IMR-90 (cell line): ENCODE results near the gene CCK. TPM values are rescaled to one million over a fixed set of nuclear protein-coding genes. Genes with fewer than 3 reads are reported as not detected.

Source experiments
- ATAC-seq: fragments of 200-7000 bp; cut with Tn5 transposase; 2 replicates; pipeline ENCODE4 v1.9.1; 2020; ENCODE audit warnings: low read depth, mild to moderate bottlenecking, moderate library complexity
- BruUV-seq: library from RNA; stranded (reverse); fragments of 400-500 nt; replicated peaks from 2 replicates; lab custom pipeline; 2021; lab: Mats Ljungman, UMichigan
- CTCF ChIA-PET: fragments of 300-600 bp; formaldehyde crosslinking; extraction: SDS; loops from one replicate; lab custom pipeline; 2021; ENCODE audit warnings: antibody characterized with exemption; lab: Yijun Ruan, JAX
- POLR2A ChIA-PET: fragments of 300-600 bp; sonication (Branson Sonifier 250); formaldehyde crosslinking; loops from one replicate; lab custom pipeline; 2022; ENCODE audit warnings: antibody characterized with exemption; ENCODE audit not compliant: unreplicated experiment; lab: Charles Lee
- DNase-seq: peaks from one replicate; pipeline ENCODE4 v3.0.0; 2013
- H2AFZ ChIP-seq: replicated peaks from 2 replicates; pipeline ENCODE3; 2013; ENCODE audit warnings: low read length, mild to moderate bottlenecking; ENCODE audit not compliant: poor library complexity
- H2AK5ac ChIP-seq: 2 replicates; pipeline ENCODE4 v1.6.1; 2013; ENCODE audit warnings: low read depth, low read length, inconsistent platforms
- H2AK9ac ChIP-seq: replicated peaks from 2 replicates; pipeline ENCODE3; 2013; ENCODE audit warnings: mild to moderate bottlenecking, low read depth, low read length, moderate library complexity; ENCODE audit not compliant: poor library complexity
- H2BK120ac ChIP-seq: 2 replicates; pipeline ENCODE4 v1.6.1; 2013; ENCODE audit warnings: low read depth, low read length, inconsistent platforms
- H2BK15ac ChIP-seq: 3 replicates; pipeline ENCODE4 v1.6.1; 2013; ENCODE audit warnings: low read depth, low read length, inconsistent platforms
- H2BK20ac ChIP-seq: 2 replicates; pipeline ENCODE4 v1.6.1; 2013; ENCODE audit warnings: low read depth, mild to moderate bottlenecking, inconsistent platforms, low read length, moderate library complexity
- H2BK5ac ChIP-seq: 2 replicates; pipeline ENCODE4 v1.6.1; 2013; ENCODE audit warnings: mild to moderate bottlenecking, low read depth, low read length, inconsistent platforms; ENCODE audit not compliant: poor library complexity, severe bottlenecking
- H3K14ac ChIP-seq: replicated peaks from 2 replicates; pipeline ENCODE4 v1.6.1; 2013; ENCODE audit warnings: low read depth, low read length, inconsistent platforms
- H3K18ac ChIP-seq: 2 replicates; pipeline ENCODE4 v1.6.1; 2013; ENCODE audit warnings: low read depth, low read length, control low read depth
- H3K23ac ChIP-seq: 2 replicates; pipeline ENCODE4 v1.6.1; 2013; ENCODE audit warnings: low read depth, low read length, inconsistent platforms
- H3K27ac ChIP-seq: 2 replicates; pipeline ENCODE4 v1.5.1; 2013; ENCODE audit warnings: mild to moderate bottlenecking, control low read depth, low read length; ENCODE audit not compliant: insufficient read depth
- H3K27me3 ChIP-seq: 2 replicates; pipeline ENCODE4 v1.6.1; 2013; ENCODE audit warnings: low read length; ENCODE audit not compliant: control insufficient read depth, insufficient read depth
- H3K36me3 ChIP-seq: 2 replicates; pipeline ENCODE4 v1.6.1; 2013; ENCODE audit warnings: low read length, mixed read lengths; ENCODE audit not compliant: control insufficient read depth, insufficient read depth
- H3K4ac ChIP-seq: 2 replicates; pipeline ENCODE4 v1.6.1; 2013; ENCODE audit warnings: low read depth, low read length, inconsistent platforms
- H3K4me1 ChIP-seq: 2 replicates; pipeline ENCODE4 v1.6.1; 2013; ENCODE audit warnings: low read length, mixed read lengths; ENCODE audit not compliant: control insufficient read depth, insufficient read depth
- H3K4me2 ChIP-seq: 2 replicates; pipeline ENCODE4 v1.6.1; 2013; ENCODE audit warnings: low read depth, mild to moderate bottlenecking, control low read depth, low read length, moderate library complexity
- H3K4me3 ChIP-seq: 2 replicates; pipeline ENCODE4 v1.5.1; 2013; ENCODE audit warnings: low read depth, mild to moderate bottlenecking, control low read depth, low read length, moderate library complexity; ENCODE audit not compliant: insufficient read depth
- H3K56ac ChIP-seq: 2 replicates; pipeline ENCODE4 v1.6.1; 2013; ENCODE audit warnings: low read length, inconsistent platforms; ENCODE audit not compliant: insufficient read depth; ENCODE audit errors: extremely low read depth
- H3K79me1 ChIP-seq, 2 experiments: 2 replicates each; pipeline ENCODE4 v1.6.1; 2013; ENCODE audit warnings: low read length in 2 of 2, inconsistent platforms in 1 of 2, low read depth in 1 of 2
- H3K9ac ChIP-seq: 2 replicates; pipeline ENCODE4 v1.6.1; 2013; ENCODE audit warnings: low read depth, low read length, control low read depth
- H3K9me1 ChIP-seq: 2 replicates; pipeline ENCODE4 v1.6.1; 2013; ENCODE audit warnings: low read length, inconsistent platforms; ENCODE audit not compliant: insufficient read depth
- H3K9me3 ChIP-seq: 2 replicates; pipeline ENCODE4 v1.6.1; 2013; ENCODE audit warnings: low read length; ENCODE audit not compliant: control insufficient read depth, insufficient read depth
- H4K20me1 ChIP-seq: 2 replicates; pipeline ENCODE4 v1.6.1; 2013; ENCODE audit warnings: low read length, inconsistent platforms; ENCODE audit not compliant: insufficient read depth
- H4K5ac ChIP-seq: 2 replicates; pipeline ENCODE4 v1.6.1; 2013; ENCODE audit warnings: mild to moderate bottlenecking, low read depth, low read length, control low read depth
- H4K8ac ChIP-seq, 2 experiments: 2 replicates each; pipeline ENCODE4 v1.6.1; 2013; ENCODE audit warnings: low read depth in 2 of 2, low read length in 2 of 2, control low read depth in 1 of 2, inconsistent platforms in 1 of 2
- H4K91ac ChIP-seq: 2 replicates; pipeline ENCODE4 v1.6.1; 2013; ENCODE audit warnings: low read depth, low read length, inconsistent platforms; ENCODE audit not compliant: insufficient read depth
- WGBS, 2 experiments: methylation state at CpG; one replicate each; pipeline versions ENCODE4 v1.1.5 to v1.1.7; 2013; ENCODE audit warnings: missing lambda C conversion rate in 2 of 2; ENCODE audit not compliant: insufficient read length in 1 of 2; ENCODE audit errors: extremely low coverage in 2 of 2; 5-methylcytosine and 5-hydroxymethylcytosine counted together
- dilution Hi-C: fragments of 300-500 bp; cut with HindIII; formaldehyde crosslinking; loops from one replicate; pipeline ENCODE4 v1.14.3; 2018; ENCODE audit warnings: low sequenced_read_pairs; ENCODE audit not compliant: unreplicated experiment
- in situ Hi-C: fragments of 300-500 bp; cut with MboI; formaldehyde crosslinking; loops from 3 replicates; pipeline ENCODE4 v1.14.3; 2019; ENCODE audit warnings: low sequenced_read_pairs, inconsistent platforms, mixed read lengths
- intact Hi-C: fragments of 100-400 bp; cut with micrococcal nuclease; formaldehyde crosslinking; loops from 2 replicates; pipeline ENCODE4 v1.10.0; 2022
- polyA plus RNA-seq, 3 experiments: library from polyadenylated mRNA; depleted of rRNA; stranded (reverse); fragments of >200 nt; gene quantifications; 2 replicates each; pipeline ENCODE4 v1.2.3, GENCODE V29; 2012; ENCODE audit warnings: low replicate concordance in 1 of 3
- total RNA-seq: library from RNA; depleted of rRNA; stranded (reverse); fragments of >200 nt; gene quantifications from 2 replicates; pipeline ENCODE4 v1.2.3, GENCODE V29; 2012
- TF ChIP-seq, protein P1 (sequence below): conservative IDR thresholded peaks from 2 replicates; pipeline ENCODE4 v1.5.1; 2012; ENCODE audit warnings: mild to moderate bottlenecking, low read depth, low read length, improper control_type of control experiment

CCK gene
- total and polyA plus RNA-seq, 2 of the 4 experiments (the other 2 are of a cell fraction): 0.43 TPM; not detected in 1

DNA sequence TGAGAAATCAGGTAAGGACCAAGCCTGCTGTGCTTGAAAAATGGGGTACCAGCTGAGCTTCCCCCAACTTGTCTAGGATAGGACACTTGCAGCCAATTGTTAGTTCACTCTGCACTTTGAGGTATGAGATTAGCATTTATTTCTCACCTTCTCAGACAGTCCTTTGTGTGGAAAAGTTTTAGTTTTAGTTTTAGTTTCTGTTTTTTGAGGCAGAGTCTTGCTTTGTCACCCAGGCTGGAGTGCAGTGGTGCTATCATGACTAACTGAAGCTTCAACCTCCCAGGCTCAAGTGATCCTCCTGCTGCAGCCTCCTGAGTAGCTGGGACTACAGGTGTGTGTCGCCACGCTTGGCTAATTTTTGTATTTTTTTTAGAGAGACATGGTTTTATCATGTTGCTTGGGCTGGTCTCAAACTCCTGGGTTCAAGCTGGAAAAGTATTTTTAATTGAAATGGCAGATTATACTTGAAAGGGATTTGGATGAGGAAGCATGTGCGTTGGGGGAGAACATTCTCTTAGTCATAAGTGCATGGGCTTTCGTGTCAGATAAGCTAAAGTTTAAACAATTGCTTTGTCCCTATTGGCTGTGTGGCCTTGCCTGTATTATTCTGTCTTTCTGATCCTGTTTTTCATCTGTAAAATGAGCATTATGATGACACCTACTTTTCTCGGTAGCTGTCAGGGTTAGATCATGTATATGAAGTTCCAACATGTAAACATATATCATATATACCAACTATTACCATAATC lies 25.2 kb upstream of the CCK start:
- Histone ChIP-seq H3K9me3 (no peaks in the 10 kb centered on the region), H3K4me1 (no peaks in the 10 kb centered on the region), H3K4me2 (no peak overlapping the region), H2AK9ac (no peak overlapping the region), H2AK5ac (no peak overlapping the region), H3K4me3 (no peak overlapping the region), H3K27ac (no peak overlapping the region), H3K18ac (no peak overlapping the region), H4K5ac (no peak overlapping the region), H2AFZ (no peak overlapping the region), H3K9me1 (no peaks in the 10 kb centered on the region), H3K23ac (no peak overlapping the region), H2BK20ac (no peak overlapping the region), H3K79me1 (no peaks in the 10 kb centered on the region), H2BK120ac (no peak overlapping the region), H3K14ac (no peak overlapping the region), H4K91ac (no peak overlapping the region), H2BK5ac (no peak overlapping the region), H3K9ac (no peak overlapping the region), H3K56ac (no peak overlapping the region), H4K8ac (no peak overlapping the region), H3K36me3 (no peaks in the 10 kb centered on the region), H3K4ac (no peak overlapping the region), H4K20me1 (no peaks in the 10 kb centered on the region), H2BK15ac (no peak overlapping the region), H3K27me3 (no peaks in the 10 kb centered on the region)
- 40% methylated on average over 1 of the region's 5 CpGs; no CpG with 5 or more reads in 1 of the 2 experiments for WGBS, 2 experiments
- ChIA-PET CTCF (no interaction called here), POLR2A (interaction anchor here (0.5 kb wide), 1 partner anchor 162 kb away, joined by 3 read pairs; no protein-coding TSS in a partner anchor)
- TF ChIP-seq, protein P1, sequence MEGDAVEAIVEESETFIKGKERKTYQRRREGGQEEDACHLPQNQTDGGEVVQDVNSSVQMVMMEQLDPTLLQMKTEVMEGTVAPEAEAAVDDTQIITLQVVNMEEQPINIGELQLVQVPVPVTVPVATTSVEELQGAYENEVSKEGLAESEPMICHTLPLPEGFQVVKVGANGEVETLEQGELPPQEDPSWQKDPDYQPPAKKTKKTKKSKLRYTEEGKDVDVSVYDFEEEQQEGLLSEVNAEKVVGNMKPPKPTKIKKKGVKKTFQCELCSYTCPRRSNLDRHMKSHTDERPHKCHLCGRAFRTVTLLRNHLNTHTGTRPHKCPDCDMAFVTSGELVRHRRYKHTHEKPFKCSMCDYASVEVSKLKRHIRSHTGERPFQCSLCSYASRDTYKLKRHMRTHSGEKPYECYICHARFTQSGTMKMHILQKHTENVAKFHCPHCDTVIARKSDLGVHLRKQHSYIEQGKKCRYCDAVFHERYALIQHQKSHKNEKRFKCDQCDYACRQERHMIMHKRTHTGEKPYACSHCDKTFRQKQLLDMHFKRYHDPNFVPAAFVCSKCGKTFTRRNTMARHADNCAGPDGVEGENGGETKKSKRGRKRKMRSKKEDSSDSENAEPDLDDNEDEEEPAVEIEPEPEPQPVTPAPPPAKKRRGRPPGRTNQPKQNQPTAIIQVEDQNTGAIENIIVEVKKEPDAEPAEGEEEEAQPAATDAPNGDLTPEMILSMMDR: no peak
- dilution Hi-C loops: no loop called here
- in situ Hi-C loops: no loop called here
- intact Hi-C loops: no loop called here
- ATAC-seq (no peak), DNase-seq (no peak)
- no TSS peak for BruUV-seq
